B cell (primary cell): ENCODE data around the gene MCM3AP.

Experiments used
- CTCF ChIP-seq: fragments of 200-600 bp; IDR thresholded peaks from one replicate; pipeline ENCODE4 v1.8.0; 2022; ENCODE audit warnings: antibody characterized with exemption, mild to moderate bottlenecking
- EZH2 ChIP-seq: IDR thresholded peaks from 2 replicates; pipeline ENCODE4 v1.6.1; 2012; ENCODE audit warnings: borderline replicate concordance, low read depth, mild to moderate bottlenecking, moderate library complexity, low read length; ENCODE audit not compliant: insufficient read depth, poor library complexity, severe bottlenecking

GRCh38 chr21:46304955-46305354 lies 19.5 kb upstream of the MCM3AP start:
- no peak for TF ChIP-seq CTCF
- no peak for TF ChIP-seq EZH2
